Mesenteric fat pad (tissue), 1 donor: Measurements from ENCODE around the gene IL17RA. TPM values are rescaled to one million over a fixed set of nuclear protein-coding genes. Genes with fewer than 3 reads are reported as not detected.
"Not testable (repeated sequence)": the region's sequence is repeated elsewhere in the genome, so short reads cannot be mapped to it uniquely, and the experiment has no call there.

Source experiments
- DNase-seq: peaks from one replicate; pipeline ENCODE4 v3.0.0-alpha.2; 2020; ENCODE audit warnings: low spot score
- total RNA-seq: library from RNA; stranded (reverse); fragmentation: NEBNext Ultra II Directional; extraction: Animal tissue kit (Norgen Biotek cat#: 25700); gene quantifications from one replicate; pipeline ENCODE4 v1.2.1, GENCODE V29; 2021
- donor health status: DM: yes; HTN: yes; CAD: no.

Gene IL17RA
- total RNA-seq, 1 donor from 2014 or later = 38.2 TPM

DNA sequence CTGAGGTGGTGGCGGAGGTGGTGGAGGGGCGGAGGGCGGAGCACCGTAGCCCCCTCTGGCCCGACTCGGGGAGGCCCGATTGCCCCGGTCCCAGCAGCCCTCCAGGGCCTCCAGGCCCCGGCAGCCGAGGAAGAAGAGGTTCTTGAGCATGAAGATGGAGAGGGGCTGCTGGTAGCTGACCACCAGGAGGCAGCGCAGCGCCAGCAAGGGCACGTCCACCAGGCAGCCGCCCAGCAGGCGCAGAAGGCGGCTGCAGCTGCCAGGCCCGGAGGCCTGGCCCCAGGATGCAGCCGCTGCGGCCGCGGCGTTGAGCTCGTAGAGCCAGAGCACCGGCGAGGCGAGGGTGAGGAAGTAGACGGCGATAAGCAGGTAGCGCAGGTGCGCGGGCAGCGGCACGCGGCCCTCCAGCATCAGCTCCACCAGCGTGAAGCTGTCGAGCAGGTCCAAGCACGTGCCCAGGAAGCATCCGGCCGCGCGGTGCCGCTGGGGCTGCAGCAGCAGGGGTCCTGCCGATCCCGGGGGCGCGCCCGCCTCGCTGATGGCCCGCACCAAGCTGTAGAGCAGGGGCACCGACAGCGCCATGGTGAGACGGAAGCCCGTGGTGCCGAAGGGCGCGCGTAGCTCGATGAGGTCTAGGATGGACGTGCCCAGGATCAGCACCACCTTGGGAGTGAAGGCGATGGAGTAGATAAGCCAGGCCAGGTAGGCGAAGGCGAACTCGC is 34.8 kb downstream of the IL17RA start:
- no peak for DNase-seq

DNA sequence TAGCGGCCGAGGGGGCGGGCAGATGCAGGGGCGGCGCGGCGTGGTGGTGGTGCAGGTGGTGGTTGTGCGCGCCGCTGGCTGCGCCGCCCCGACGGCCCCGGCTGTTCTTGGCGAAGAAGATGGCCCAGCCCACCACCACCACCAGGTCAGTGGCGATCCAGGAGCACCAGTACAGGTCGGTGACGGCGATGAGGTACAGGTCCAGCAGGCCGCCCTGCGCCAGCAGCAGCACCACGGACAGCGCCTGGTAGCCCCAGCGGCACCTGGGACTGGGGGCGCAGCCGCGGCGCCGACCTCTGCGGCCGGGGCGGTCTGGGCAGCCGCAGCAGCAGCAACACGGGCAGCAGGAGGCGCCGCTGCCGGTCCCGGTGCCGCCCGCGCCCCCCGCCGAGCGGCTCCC is 35.5 kb downstream of the IL17RA start:
- DNase-seq = no peak

DNA sequence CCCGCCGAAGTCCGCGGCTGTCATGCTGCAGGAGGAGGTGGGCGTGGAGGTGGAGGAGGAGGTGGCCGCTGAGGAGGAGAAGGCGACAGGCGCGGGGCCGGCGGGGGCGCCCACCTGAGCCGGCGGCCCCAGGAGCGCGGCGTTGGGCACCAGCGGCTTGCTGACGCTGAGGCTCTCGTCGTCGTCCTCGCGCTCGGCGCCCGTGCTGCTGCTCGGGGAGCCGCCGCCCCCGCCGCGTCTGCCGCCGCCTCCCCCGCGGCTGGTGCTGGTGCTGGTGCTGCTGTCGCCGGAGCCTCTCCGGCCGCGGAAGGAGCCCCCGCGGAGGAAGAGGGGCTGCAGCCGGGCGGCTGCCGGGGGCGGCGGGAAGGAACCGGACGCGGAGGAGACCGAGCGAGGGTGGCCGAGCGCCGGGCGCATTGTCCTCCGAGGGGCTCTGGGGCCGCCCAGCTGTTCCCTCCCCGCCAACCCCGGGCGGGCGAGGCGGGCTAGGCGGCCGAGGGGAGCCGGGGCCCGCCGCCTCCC is 36.0 kb downstream of the IL17RA start:
- DNase-seq = no peak

DNA sequence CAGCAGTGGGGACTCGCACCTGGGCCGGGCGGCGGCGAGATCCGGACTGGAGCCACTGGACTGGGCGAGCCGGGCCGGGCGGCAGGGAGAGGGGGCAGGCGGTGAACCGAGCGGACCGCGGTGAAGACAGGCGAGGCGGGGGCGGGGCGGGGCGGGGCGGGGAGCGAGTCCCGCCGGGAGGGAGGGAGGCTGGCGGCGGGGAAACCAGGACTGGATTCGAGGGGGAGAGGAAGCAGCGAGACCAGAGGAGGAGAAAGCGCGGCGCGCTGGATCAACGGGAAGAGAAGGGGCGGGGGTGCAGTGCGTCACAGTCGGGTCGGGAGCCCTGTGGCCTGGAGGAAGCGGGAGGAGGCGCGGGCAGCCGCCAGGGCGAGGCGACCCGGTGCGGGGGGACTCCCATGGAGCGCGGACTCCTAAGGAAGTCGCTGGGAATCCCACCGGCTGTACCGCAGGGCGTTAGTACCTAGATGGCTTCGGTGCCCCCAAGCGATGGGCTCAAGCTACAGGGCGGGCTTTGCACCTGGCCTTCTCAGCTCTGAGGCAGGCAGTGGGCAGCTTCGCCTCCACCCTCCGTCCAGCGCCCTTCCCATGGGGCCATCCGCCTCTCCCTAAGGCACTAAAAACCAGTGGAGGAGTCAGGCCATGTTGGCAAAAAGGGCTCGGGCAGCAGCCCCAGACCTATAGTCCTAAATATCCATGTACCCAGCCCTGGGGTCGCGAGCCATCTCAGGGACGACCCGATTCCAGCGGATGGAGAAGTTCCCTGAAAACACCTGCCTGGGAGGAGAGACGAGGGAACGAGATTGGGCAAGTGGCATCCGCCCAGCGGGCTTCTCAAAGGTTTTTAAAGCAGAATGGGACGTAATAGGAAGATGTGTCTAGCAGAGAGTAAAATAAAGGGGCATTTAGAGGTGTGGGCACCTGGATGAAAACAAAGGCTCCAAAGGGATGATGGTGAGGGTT is 36.7 kb downstream of the IL17RA start, which contains the start of gene TMEM121B:
TSS of gene TMEM121B (minus strand) at position 128 of the 963 bp plus-strand sequence. CDS start 233 bp downstream, outside the sequence.
- DNase-seq = no peak

DNA sequence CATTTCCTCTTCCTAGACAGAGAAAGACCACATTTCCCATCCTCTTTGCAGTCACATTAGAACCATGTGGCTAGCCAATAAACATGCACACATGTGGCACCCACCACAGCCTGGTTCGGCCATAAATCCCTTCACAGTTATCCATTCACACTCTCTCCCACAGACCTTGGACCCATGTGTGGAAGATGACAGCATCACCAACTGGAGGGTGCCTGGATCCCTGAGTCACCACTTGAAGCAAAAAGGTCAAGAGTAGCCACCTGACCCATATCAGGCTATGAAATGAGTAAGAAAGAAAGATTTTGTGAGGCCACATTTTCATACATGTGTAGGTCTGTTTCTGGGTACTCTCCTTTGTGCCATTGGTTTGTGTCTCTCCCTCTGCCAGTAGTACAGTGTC is 45.4 kb downstream of the IL17RA start:
- DNase-seq = no peak

DNA sequence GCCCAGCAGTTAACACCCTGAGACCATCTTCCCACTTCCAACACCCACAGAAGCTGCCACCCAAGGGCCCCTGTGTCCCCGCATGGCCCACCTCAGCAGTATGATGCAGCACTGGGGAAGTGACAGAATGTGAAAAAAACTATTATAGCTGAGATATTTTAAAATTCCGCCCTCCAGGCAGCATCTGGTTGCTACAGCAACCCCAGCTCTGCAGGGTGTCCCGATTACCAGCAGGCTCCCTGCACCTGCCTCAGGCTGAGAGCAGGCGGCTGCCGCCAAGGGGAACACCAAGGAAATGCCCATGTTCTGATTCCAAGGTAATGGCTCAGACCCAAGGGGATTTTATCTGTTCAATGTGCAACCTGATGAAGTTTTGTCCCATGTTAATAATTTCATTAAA is 46.9 kb downstream of the IL17RA start:
- DNase-seq = no peak

DNA sequence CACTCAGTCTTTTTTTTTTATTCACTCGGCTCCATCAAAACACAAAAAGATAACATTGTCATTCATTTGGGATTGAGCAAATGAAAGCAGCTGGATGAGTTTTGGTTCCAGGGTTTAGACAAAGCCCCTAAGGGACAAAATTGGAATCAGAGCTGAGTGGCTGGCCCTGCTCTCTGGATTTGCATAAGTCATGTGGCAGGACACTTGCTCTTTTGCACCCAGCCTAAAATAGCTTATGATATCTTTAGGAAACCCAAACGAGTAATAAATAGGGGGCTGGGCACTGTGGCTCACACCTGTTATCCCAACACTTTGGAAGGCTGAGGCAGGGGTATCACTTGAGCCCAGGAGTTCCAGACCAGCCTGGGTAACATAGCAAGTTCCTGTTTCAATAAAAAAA is 47.3 kb downstream of the IL17RA start:
- DNase-seq = no peak

DNA sequence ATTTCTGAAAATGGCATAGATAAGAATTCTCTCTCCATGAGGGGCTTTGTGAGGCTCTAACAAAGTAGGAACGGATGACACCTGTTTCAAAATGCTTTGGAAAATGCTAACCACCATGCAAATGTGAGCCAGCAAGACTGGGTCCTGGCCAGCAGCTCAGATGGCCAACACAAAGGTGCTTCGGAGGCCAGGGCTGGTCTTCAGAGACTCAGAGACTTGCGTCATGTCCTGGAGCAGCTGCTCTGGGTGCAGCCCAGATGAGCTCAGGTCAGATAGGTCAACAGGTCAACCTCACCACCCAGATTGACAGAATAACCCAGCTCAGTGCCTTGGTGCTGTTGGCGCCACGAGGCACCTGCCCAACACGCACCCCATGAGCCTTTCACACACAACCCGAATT is 48.3 kb downstream of the IL17RA start:
- DNase-seq = no peak

DNA sequence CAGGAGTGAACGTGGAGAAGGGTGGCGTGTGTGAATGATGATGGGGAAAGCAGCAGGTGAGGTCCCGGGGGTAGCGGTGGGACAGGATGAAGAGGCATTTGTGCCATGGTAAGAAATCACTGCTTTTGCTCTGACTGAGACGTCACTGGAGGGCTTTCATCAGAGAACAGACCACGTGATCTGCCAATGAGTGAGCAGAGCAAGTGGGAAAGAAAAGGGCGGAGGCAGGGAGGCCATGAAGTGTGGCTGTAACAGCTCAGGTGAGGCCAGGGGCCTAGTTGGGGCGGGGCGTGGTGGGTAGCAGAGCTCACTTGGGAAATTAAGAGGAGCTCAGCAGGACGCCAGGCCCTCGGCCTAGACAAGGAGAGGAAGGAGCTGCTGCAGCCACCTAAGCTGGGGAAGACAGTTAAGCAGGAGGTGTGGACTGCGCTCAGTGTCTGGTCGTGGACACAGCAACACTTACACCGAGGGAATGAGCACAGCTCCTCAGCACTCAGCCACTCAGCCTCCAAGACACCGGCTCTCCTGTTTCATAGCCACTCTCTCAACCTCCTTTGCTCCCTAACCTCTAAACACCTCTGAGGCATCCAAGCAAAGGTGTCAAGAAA is 50.5 kb downstream of the IL17RA start:
- no peak for DNase-seq

DNA sequence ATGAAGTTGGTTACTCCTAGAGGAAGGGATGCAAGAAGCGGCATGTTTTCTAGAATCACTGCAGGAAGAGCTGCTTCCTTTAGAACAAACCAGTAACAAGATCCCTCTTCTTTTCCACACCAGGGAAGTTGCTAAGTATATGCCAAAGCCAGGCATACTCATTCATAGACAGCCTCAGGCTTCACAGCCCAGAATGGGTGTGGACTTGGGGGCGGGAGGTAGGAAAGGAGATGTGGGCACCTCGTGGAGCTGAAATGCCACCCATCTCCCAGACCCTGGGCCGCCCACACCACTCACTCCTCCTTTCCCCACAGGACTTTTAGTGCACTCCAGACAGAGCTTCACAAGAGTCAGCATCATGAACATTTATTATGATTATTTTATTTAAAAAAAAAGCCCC is 52.4 kb downstream of the IL17RA start:
- DNase-seq = no peak

DNA sequence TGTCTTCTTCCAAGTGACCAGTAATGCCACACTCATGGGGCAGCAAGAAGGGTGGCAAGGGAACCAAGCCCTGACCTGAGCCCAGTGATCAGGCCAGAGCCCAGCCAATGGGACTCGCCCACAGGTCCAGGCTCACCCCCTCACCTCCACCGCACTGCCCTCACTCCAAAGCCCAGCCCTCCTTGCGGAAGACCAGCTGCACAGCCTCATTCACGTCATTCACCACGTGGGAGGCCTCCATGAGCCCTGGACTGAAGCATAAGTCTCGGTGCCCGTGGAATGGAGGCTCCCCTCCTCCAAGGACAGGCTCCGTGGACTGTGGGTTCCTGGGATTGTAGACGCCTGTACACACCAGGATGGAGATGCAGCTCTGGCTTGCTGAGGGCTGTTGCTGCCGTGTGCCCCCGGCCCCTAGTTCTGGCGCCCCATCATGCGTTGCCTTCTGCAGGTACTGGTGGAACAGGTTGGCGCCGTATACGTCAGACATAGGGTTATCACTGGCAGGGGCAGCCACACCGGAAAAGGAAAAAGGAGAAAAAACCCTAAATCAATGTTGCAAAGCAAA is 53.1 kb downstream of the IL17RA start:
- no peak for DNase-seq

DNA sequence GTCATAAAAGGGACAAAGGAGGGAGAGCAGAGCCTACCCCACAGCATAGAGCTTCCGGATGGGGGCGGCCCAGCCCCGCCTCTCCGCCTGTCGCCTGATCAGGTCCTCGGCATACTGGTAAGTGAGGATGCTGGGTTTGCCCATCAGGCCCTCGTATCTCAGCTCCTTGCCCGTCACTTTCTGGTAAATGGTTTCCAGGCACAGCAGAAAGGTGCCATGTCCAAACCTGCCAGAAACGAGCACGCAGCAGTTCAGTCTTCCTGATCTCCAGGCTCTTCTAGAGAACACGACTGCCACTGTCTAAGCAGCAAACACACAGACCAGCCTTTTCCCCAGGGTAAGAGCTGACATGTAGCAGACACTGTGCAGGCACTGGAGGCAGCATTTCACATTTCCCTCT is 53.7 kb downstream of the IL17RA start:
- no peak for DNase-seq

DNA sequence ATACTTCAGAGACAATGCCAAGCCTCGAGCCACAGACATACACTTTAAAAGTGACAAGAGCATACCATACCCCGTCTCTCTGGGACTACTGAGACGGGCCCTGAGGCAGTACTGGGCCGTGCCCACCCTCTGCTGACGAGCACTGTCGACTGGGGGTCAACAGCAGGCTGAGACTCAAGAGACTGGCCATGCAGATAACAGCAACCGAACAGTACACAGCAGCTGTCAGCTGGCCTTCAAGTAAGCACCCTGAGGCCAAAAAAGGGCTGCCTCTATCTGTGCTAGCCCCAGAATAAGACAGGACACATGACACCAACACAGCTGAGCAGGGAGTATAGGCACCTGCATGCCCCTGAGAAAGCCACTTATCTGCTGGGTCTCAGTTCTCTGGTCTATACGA is 55.2 kb downstream of the IL17RA start:
- no peak for DNase-seq

DNA sequence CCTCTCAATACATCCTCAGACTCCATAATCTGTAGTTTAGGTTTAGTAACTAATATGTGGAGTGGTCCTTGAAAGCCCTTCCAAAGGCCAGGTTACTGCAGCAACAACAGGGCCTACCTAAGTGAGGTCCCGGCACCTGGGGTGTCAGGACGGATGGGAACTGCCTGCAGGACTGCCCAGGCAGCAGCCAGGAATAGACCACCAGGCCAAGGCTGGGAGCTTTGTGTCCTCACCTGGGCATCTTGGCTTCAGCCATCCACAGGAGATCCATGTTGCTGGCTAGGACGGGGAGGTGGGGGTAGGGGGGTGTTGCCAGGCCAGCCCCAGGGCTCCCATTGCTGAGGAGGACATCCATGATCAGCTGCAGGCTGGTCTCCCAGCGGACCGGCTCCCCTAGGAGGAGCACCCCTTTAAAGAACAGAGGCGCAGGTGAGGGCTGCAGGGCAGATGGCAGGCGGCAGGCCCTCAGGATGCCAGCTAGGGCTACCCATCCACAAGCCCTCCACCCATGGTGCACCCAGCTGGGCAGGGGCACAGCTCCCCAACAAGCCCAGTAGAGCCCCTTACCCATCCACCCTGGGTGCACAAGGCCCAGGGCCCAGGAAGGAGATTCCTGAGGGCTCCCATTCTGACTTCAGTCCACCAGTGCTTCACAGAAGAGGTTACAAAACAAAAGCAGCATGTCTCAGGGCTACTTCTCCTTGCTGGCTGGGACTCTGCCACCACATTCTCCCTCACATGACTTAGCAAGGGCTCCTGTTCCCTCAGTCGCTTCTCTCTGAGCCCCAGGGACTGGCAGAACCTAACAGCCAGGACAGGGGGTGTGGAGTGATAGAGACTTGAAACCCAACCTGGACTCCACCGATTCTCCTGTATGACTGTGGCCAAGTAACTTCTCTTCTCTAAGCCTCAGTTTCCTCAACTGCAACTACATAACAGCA is 56.3 kb downstream of the IL17RA start:
- DNase-seq = no peak

DNA sequence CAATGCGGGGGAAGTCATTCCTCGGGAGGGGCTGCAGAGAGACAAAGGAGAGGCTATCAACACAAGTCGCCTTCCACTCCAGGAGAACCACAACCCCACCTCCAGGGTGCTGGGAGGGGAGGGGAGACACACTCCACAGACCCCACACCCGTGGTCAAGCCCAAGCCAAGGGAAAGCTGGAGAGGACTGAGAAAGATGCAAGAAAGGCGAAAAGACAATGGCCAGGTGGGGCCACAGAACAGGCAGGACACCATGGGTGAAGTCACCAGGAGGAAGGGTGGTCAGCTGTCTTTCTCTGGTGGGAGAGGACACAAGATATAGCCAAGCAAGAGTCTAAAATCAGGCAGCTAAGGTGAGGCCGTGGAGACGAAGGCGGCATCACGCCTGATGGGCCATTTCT is 58.3 kb downstream of the IL17RA start:
- DNase-seq = no peak

DNA sequence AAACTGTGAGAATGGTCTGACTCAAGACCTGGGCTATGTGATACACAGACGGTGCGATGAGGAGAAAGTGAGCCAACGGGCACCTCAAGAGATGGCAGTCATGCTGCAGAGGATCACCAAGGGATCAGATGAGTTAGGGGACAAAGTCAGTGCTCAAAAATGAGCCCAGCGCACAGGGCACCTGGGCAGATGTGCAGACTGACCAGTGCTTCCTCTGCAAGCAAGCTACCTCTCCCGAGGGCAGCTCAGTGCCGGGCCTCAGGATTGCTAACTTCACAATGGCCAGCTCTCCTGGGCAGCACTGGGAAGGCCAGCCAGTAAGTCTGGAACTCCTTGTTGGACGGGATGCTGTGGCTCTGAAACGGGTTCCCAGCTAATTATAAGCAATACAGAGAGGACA is 59.0 kb downstream of the IL17RA start:
- no peak for DNase-seq

DNA sequence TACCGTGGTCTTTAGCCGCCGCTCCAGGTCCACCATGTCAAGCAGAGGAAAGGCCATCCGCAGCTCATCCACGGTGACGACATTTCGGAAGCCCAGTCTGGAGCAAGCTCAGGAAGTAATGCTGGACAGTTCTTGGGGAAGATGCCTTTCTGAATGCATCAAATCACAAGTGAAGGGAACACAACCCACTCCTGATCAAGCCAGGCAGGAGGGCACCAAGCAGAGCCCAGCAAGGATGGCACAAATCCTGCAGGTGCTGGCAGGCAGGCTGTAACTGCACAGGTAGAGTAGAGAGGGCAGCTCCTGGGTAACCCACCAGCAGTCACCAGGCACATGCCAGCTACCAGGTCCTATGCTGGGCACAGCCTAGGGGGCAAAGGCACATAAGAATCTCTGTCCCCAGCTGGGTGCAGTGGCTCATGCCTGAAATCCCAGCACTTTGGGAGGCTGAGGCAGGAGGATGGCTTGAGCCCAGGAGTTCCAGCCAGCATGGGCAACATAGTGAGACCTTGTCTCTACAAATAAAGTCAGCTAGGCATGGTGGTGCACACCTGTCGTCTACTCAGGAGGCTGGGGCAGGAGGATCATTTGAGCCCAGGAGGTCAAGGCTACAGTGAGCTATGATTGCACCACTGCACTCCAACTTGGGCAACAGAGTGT is 60.4 kb downstream of the IL17RA start:
- no peak for DNase-seq

DNA sequence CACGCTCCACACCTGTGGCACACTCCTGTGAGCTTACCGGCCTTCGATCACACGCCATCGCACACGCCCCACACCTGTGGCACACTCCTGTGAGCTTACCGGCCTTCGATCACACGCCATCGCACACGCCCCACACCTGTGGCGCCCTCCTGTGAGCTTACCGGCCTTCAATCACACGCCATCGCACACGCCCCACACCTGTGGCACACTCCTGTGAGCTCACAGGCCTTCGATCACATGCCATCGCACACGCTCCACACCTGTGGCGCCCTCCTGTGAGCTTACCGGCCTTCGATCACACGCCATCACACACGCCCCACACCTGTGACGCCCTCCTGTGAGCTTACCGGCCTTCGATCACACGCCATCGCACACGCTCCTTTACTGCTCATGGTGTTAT is 62.7 kb downstream of the IL17RA start:
- not testable (repeated sequence) for DNase-seq

DNA sequence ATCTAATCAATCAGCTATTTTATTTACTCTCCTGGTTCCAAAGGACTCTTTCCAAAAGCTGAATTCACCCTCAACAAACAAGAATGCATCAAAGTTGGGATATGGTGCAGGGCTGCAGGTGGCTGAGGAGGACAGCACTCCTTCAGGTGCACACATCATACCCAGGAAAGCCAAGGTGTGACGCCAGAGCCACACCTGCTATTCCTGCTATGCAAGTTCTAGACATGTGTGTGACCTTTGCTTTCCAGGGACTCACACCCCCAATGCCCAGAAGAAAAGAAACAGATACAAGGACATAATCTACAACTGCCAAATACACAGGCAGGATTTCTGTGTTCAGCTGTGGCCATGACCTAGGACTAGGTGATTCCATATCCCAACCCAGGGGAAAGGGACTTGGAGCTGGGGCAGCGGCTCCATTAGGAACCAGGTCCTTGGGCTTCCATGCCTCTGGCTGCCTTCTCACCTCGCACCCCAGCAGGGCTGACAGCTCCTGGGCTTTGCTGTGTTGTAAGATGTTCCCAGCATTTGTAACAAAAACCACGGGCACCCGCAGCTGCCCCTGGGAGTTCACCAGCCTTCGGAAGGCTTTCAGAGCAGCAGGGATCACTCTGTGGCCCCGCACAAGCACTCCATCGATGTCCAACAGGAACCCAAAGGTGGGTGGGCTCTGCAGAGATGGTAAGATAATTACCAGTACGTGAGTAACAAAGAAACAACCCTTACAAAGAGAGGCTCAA is 64.4 kb downstream of the IL17RA start:
- no peak for DNase-seq
